A549 (cell line): Measurements from ENCODE around the gene PRRT4. TPM values are rescaled to one million over a fixed set of nuclear protein-coding genes. Genes with fewer than 3 reads are reported as not detected.

ENCODE experiments used
- polyA plus RNA-seq, 4 experiments: library from polyadenylated mRNA; depleted of rRNA in 3 of 4; stranded (reverse); fragments of >200 nt; fragmentation: RNase III in 1 of 4; extraction: RNeasy Plus Mini Kit Qiagen cat#74134 plus additional on column Dnase treatment in 1 of 4; gene quantifications; 2 replicates in 3 of 4; 3 replicates in 1 of 4; pipeline ENCODE4 v1.2.3, GENCODE V29; 2011 to 2017
- small RNA-seq, 6 experiments: library from RNA; depleted of rRNA; stranded (forward); fragments of <200 nt; gene quantifications; one replicate each; pipeline ENCODE3, GENCODE V24; 2012

The PRRT4 gene
- polyA plus RNA-seq, 2 of the 4 experiments (the other 2 are of a cell fraction) = 0.15 to 0.18 TPM

Small RNA genes lying within 50 kb of the gene (small RNA-seq; reads per million reads assigned to genes)
- 0 reads per million in 6 experiments for gene RNU7-27P

Other genes with a start within 250 kb of the PRRT4 start
- not detected in 2 replicates for gene LEP, start 120.4 kb downstream of the PRRT4 start, polyA plus RNA-seq (2011; rRNA removed)
- not detected in 3 replicates for gene LEP, start 120.4 kb downstream of the PRRT4 start, polyA plus RNA-seq (2017; fragmentation: RNase III; extraction: RNeasy Plus Mini Kit Qiagen cat#74134 plus additional on column Dnase treatment)
- gene RBM28, start 17.8 kb downstream of the PRRT4 start, polyA plus RNA-seq (2011; rRNA removed) = 51.9 and 77.3 TPM in 2 replicates
- 74.4 to 82.1 TPM (median 79.5 TPM) in 3 replicates for gene RBM28, start 17.8 kb downstream of the PRRT4 start, polyA plus RNA-seq (2017; fragmentation: RNase III; extraction: RNeasy Plus Mini Kit Qiagen cat#74134 plus additional on column Dnase treatment)
- gene IMPDH1, start 48.3 kb upstream of the PRRT4 start, polyA plus RNA-seq (2011; rRNA removed) = 55.4 and 83.3 TPM in 2 replicates
- 65.1 to 66.9 TPM (median 65.4 TPM) in 3 replicates for gene IMPDH1, start 48.3 kb upstream of the PRRT4 start, polyA plus RNA-seq (2017; fragmentation: RNase III; extraction: RNeasy Plus Mini Kit Qiagen cat#74134 plus additional on column Dnase treatment)
- 94.6 and 179 TPM in 2 replicates for gene HILPDA, start 94.2 kb upstream of the PRRT4 start, polyA plus RNA-seq (2011; rRNA removed)
- 22.0 to 24.2 TPM (median 24.2 TPM) in 3 replicates for gene HILPDA, start 94.2 kb upstream of the PRRT4 start, polyA plus RNA-seq (2017; fragmentation: RNase III; extraction: RNeasy Plus Mini Kit Qiagen cat#74134 plus additional on column Dnase treatment)
- gene METTL2B, start 115.1 kb upstream of the PRRT4 start, polyA plus RNA-seq (2011; rRNA removed) = 48.8 and 49.1 TPM in 2 replicates
- 25.9 to 32.3 TPM (median 28.0 TPM) in 3 replicates for gene METTL2B, start 115.1 kb upstream of the PRRT4 start, polyA plus RNA-seq (2017; fragmentation: RNase III; extraction: RNeasy Plus Mini Kit Qiagen cat#74134 plus additional on column Dnase treatment)